Right atrium auricular region (tissue), 2 donors: ENCODE data around the gene NUTF2. TPM values are rescaled to one million over a fixed set of nuclear protein-coding genes. Genes with fewer than 3 reads are reported as not detected.
A peak's percentile ranks its signal among the peaks of the same experiment; 100 is the strongest.

Experiments
- DNase-seq: peaks from one replicate; pipeline ENCODE4 v3.0.0-alpha.2; 2019; ENCODE audit warnings: low spot score
- H3K27ac ChIP-seq, 2 donors: fragments of 200-600 bp; sonication (generic); 1 replicate in 1 of 2; 2 replicates in 1 of 2; pipeline ENCODE4 v1.5.1; 2016 to 2019
- H3K27me3 ChIP-seq, 2 donors: fragments of 200-600 bp; sonication (generic); one replicate each; pipeline versions ENCODE4 v1.5.1 to v1.6.0; 2017 to 2019
- H3K36me3 ChIP-seq: fragments of 200-600 bp; sonication (generic); one replicate; pipeline ENCODE4 v1.5.1; 2016
- H3K4me1 ChIP-seq, 2 donors: fragments of 200-600 bp; sonication (generic); one replicate each; pipeline versions ENCODE4 v1.5.1 to v1.6.0; 2017 to 2019
- H3K4me3 ChIP-seq, 2 donors: fragments of 200-600 bp; sonication (generic); 1 replicate in 1 of 2; 2 replicates in 1 of 2; pipeline ENCODE4 v1.5.1; 2017 to 2019; ENCODE audit warnings: mild to moderate bottlenecking in 1 of 2, moderate library complexity in 1 of 2
- H3K9me3 ChIP-seq, 2 donors: fragments of 200-600 bp; sonication (generic); one replicate each; pipeline ENCODE4 v1.5.1; 2019
- CTCF ChIP-seq, 2 donors: fragments of 200-600 bp; sonication (generic); IDR thresholded peaks; one replicate each; pipeline ENCODE4 v1.5.1; 2019; ENCODE audit warnings: antibody characterized with exemption in 2 of 2
- total RNA-seq, 2 donors: library from RNA; depleted of rRNA; stranded (reverse); fragments of >200 nt; gene quantifications; one replicate each; pipeline ENCODE4 v1.1.0, GENCODE V29; 2016

NUTF2 gene
- total RNA-seq, 2 donors from 2014 or later, result 44.6 to 132 TPM

DNA sequence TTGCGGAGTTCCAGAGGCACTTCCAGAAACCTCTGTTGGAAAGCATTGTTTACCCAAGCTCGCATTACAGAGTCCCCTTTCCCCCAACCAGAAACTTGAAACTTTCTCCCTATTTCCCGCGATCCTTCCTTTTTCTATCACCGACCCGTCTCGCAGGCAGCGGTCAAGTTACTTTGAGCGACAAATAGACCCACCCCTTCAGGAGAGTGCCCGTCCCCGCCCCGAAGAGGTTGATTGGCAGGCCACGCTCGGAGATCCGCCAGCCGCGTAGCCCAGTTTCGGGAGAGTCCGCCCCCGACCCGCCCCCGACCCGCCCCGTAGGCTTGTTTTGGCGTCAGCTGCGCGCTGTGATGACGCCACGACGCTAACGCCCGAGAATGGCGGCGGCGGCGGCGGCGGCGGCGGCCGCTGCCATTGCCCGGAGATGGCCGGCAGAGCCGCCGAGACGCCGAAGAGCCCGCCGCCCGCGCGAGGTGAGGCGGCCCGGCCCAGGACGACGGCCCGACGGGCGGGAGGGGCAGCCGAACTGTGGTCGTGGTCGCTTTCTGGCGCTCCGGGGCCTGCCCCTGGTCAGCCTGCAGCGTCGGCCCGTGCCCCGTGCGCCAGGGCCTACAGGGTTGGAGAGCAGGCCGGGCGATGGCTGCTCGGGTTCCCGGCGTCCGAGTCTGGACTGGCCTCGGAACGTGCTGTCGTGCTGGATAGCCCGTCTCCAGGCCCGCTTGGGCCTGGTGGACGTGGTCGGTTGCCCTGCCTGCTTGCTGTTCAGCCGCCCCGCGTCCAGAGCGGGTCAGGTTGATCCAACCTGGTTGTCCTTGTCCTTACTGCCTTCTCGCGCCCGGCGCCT is 46.4 kb downstream of the NUTF2 start, which contains the start of gene PSKH1:
TSS of gene PSKH1 (plus strand) at position 356 of the 844 bp plus-strand sequence. CDS start 15,496 bp downstream, outside the sequence.
- peak; percentile 97 for DNase-seq
- H3K4me3 ChIP-seq, result peak within 1 kb of the TSS; percentile 82 to 99
- peak in 1 of 2 donors; percentile 10 for TF ChIP-seq CTCF (IDR thresholded peaks at IDR 0.05)
- no peaks in the 10 kb centered on the region for H3K27me3 ChIP-seq
- no peaks in the 10 kb centered on the region for H3K9me3 ChIP-seq
- H3K4me1 ChIP-seq, result peaks cover 0 to 39% of the 10 kb centered on the region in 2 donors
- H3K27ac ChIP-seq, result peak within 1 kb of the TSS; percentile 90 to 97
- H3K36me3 ChIP-seq, result no peaks in the 10 kb centered on the region

GRCh38 chr16:67893743-67894399 is 47.1 kb downstream of the NUTF2 start:
- H3K27me3 ChIP-seq, result no peaks in the 10 kb centered on the region
- H3K27ac ChIP-seq, result peak overlapping the region; percentile 90 to 97
- peak overlapping the region; percentile 82 to 99 for H3K4me3 ChIP-seq
- H3K36me3 ChIP-seq, result no peaks in the 10 kb centered on the region
- H3K9me3 ChIP-seq, result no peaks in the 10 kb centered on the region
- no peak for TF ChIP-seq CTCF (IDR thresholded peaks at IDR 0.05)
- peaks cover 0 to 39% of the 10 kb centered on the region in 2 donors for H3K4me1 ChIP-seq
- DNase-seq, result no peak

GRCh38 chr16:67897231-67897630 is 50.5 kb downstream of the NUTF2 start:
- H3K4me3 ChIP-seq, result no peak overlapping the region
- H3K9me3 ChIP-seq, result no peaks in the 10 kb centered on the region
- peaks cover 0 to 39% of the 10 kb centered on the region in 2 donors for H3K4me1 ChIP-seq
- H3K36me3 ChIP-seq, result peaks cover 8% of the 10 kb centered on the region
- peak; percentile 81 for DNase-seq
- H3K27me3 ChIP-seq, result no peaks in the 10 kb centered on the region
- peak overlapping the region; percentile 56 for H3K27ac ChIP-seq
- TF ChIP-seq CTCF (IDR thresholded peaks at IDR 0.05), result no peak

- H3K4me1 ChIP-seq, result peaks cover 0 to 10% of the 10 kb centered on the region in 2 donors
- no peak for DNase-seq
- TF ChIP-seq CTCF (IDR thresholded peaks at IDR 0.05), result no peak
Measured at GRCh38 chr16:67901734-67902133, 55.0 kb downstream of the NUTF2 start.

DNA sequence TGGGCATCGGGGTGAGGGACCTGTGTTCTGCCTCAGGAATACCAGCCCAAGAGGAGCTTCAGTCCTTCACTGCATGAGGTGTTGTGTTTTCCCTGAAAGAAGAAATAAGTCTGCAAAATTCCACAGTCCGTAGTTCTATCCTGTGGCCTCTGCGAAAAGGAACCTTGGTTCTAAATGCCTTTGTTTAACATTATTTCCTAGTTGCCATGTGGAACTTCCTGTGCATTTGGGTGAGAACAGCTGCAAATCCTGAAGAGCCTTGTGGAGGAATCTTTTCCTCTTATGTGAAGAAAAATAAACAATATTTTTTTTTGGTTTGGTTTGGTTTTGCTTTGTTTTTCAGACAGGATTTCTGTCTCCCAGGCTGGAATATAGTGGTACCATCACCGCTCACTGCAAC is 56.1 kb downstream of the NUTF2 start:
- Histone ChIP-seq H3K4me1 (no peaks in the 10 kb centered on the region), H3K27ac (no peak overlapping the region), H3K27me3 (no peaks in the 10 kb centered on the region), H3K4me3 (no peak overlapping the region), H3K36me3 (peaks cover 8% of the 10 kb centered on the region), H3K9me3 (no peaks in the 10 kb centered on the region)
- no peak for DNase-seq
- TF ChIP-seq CTCF (IDR thresholded peaks at IDR 0.05), result no peak

More at GRCh38 chr16:67901734-67902133, 55.0 kb downstream of the NUTF2 start:
- no peaks in the 10 kb centered on the region for H3K27me3 ChIP-seq
- H3K4me3 ChIP-seq, result no peak overlapping the region
- no peaks in the 10 kb centered on the region for H3K9me3 ChIP-seq
- peaks cover 8% of the 10 kb centered on the region for H3K36me3 ChIP-seq
- no peak overlapping the region for H3K27ac ChIP-seq
